ENCODE data around the gene DOCK4. TPM values are rescaled to one million over a fixed set of nuclear protein-coding genes. Genes with fewer than 3 reads are reported as not detected.
A peak's percentile ranks its signal among the peaks of the same experiment; 100 is the strongest.

The DOCK4 gene
- total and polyA plus RNA-seq, 9 donors = 8.2 to 14.0 (median 10.0) TPM

- H3K4me1 ChIP-seq (ENCODE audit: control insufficient read depth, insufficient read depth, low read length) = no peaks in the 10 kb centered on the region
- no CpG with 5 or more reads among the region's 1 CpG for WGBS (ENCODE audit: insufficient coverage)
- no peaks in the 10 kb centered on the region for H3K36me3 ChIP-seq (ENCODE audit: control insufficient read depth, insufficient read depth, low read length)
- DNase-seq = no peak
- H3K27me3 ChIP-seq (ENCODE audit: control insufficient read depth, insufficient read depth, low read length) = no peaks in the 10 kb centered on the region
- no peak overlapping the region for H3K27ac ChIP-seq (ENCODE audit: low read length)
- no peaks in the 10 kb centered on the region for H3K9me3 ChIP-seq (replicated peaks; ENCODE audit: control insufficient read depth, low read depth, low read length)
- no peak overlapping the region for H3K4me3 ChIP-seq (ENCODE audit: low read length)
Observed at GRCh38 chr7:112113913-112114575, 92.2 kb downstream of the DOCK4 start.

DNA sequence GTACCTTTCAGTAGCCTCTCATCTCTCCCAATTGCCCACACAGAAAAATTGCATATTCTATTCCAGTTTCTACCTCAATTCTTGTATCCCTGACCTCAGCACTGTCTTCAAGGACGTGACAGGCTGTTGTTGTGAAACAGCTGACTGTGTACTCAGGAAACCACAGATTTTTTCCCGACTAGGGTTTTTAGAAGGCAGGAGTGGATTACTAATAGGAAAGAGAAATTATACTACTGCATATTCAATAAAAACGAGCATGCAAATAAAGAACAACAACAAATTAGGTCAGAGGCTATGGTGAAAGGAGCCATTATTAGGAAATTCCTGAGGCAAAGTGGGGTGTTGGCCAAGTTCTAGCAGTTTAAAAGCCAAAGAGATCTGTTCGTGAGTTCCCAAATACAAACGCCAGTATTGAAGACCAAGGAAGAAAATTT, 93.4 kb downstream of the DOCK4 start:
- WGBS (ENCODE audit: insufficient coverage) = 67% methylated on average over 2 of the region's 5 CpGs
- no peaks in the 10 kb centered on the region for H3K4me1 ChIP-seq (ENCODE audit: control insufficient read depth, insufficient read depth, low read length)

GRCh38 chr7:112110651-112111050, 95.5 kb downstream of the DOCK4 start:
- no peak overlapping the region for H3K4me3 ChIP-seq (ENCODE audit: low read length)
- no peak for DNase-seq
- no peaks in the 10 kb centered on the region for H3K36me3 ChIP-seq (ENCODE audit: control insufficient read depth, insufficient read depth, low read length)
- H3K27me3 ChIP-seq (ENCODE audit: control insufficient read depth, insufficient read depth, low read length) = no peaks in the 10 kb centered on the region
- no peaks in the 10 kb centered on the region for H3K9me3 ChIP-seq (replicated peaks; ENCODE audit: control insufficient read depth, low read depth, low read length)
- no peaks in the 10 kb centered on the region for H3K4me1 ChIP-seq (ENCODE audit: control insufficient read depth, insufficient read depth, low read length)
- no peak overlapping the region for H3K27ac ChIP-seq (ENCODE audit: low read length)
- 100% methylated on average over 3 of the region's 7 CpGs for WGBS (ENCODE audit: insufficient coverage)

More for the DNA sequence above, 93.4 kb downstream of the DOCK4 start:
- Histone ChIP-seq H3K27ac (ENCODE audit: low read length) (no peak overlapping the region), H3K27me3 (ENCODE audit: control insufficient read depth, insufficient read depth, low read length) (no peaks in the 10 kb centered on the region), H3K36me3 (ENCODE audit: control insufficient read depth, insufficient read depth, low read length) (no peaks in the 10 kb centered on the region), H3K9me3 (replicated peaks; ENCODE audit: control insufficient read depth, low read depth, low read length) (no peaks in the 10 kb centered on the region), H3K4me3 (ENCODE audit: low read length) (no peak overlapping the region)
- peak; percentile 65 for DNase-seq

GRCh38 chr7:112110175-112110574, 96.0 kb downstream of the DOCK4 start:
- no peak for DNase-seq
- Histone ChIP-seq H3K27ac (ENCODE audit: low read length) (no peak overlapping the region), H3K36me3 (ENCODE audit: control insufficient read depth, insufficient read depth, low read length) (no peaks in the 10 kb centered on the region), H3K4me3 (ENCODE audit: low read length) (no peak overlapping the region), H3K27me3 (ENCODE audit: control insufficient read depth, insufficient read depth, low read length) (no peaks in the 10 kb centered on the region), H3K9me3 (replicated peaks; ENCODE audit: control insufficient read depth, low read depth, low read length) (no peaks in the 10 kb centered on the region), H3K4me1 (ENCODE audit: control insufficient read depth, insufficient read depth, low read length) (no peaks in the 10 kb centered on the region)
- WGBS (ENCODE audit: insufficient coverage) = 69% methylated on average over 1 of the region's 2 CpGs

- no CpG with 5 or more reads among the region's 2 CpGs for WGBS (ENCODE audit: insufficient coverage)
- H3K27me3 ChIP-seq (ENCODE audit: control insufficient read depth, insufficient read depth, low read length) = no peaks in the 10 kb centered on the region
- no peaks in the 10 kb centered on the region for H3K4me1 ChIP-seq (ENCODE audit: control insufficient read depth, insufficient read depth, low read length)
- H3K4me3 ChIP-seq (ENCODE audit: low read length) = no peak overlapping the region
- DNase-seq = no peak
- no peaks in the 10 kb centered on the region for H3K36me3 ChIP-seq (ENCODE audit: control insufficient read depth, insufficient read depth, low read length)
- no peaks in the 10 kb centered on the region for H3K9me3 ChIP-seq (replicated peaks; ENCODE audit: control insufficient read depth, low read depth, low read length)
- no peak overlapping the region for H3K27ac ChIP-seq (ENCODE audit: low read length)
Observed at GRCh38 chr7:112108981-112109380, 97.2 kb downstream of the DOCK4 start.

DNA sequence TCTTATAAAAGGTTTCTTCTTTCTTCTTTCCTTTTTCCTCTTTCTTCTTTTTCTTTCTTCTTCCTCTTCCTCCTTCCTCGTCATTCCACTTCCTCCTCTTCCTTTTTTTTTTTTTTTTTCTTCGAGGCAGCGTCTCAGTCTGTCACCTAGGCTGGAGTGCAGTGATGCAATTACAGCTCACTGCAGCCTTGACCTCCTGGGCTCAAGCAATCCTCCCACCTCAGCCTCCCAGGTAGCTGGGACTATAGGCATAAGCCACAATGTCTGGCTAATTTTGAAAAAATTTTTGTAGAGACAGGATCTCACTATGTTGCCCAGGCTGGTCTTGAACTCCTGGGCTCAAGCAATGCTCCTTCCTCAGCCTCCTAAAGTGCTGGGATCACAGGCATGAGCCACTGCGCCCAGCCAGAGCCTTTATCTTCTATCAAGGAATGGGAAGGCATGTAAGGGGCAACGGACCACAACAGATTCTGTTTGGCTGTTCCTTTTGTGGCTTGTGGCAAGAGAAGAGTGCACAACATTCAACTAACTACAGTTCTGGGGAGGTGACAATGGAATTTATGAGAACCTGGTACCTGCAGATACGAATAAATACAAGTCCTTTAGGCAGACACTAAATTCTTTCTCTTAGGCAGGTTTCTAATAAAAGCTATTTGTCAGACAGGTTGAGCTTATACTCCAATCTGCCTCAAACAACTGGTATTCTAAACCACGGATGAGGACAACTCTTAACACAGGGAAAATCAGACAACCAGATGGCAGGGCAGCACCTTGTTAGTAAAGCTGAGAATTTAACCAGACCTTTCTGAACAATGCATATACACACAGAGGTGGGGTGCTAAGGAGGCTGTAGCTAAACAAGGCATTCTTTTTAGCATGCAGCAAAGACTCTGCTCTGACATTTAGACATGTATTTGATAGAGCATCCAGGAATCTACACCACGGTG, 100.3 kb downstream of the DOCK4 start:
- Histone ChIP-seq H3K9me3 (replicated peaks; ENCODE audit: control insufficient read depth, low read depth, low read length) (no peaks in the 10 kb centered on the region), H3K27ac (ENCODE audit: low read length) (no peak overlapping the region), H3K4me1 (ENCODE audit: control insufficient read depth, insufficient read depth, low read length) (no peaks in the 10 kb centered on the region), H3K36me3 (ENCODE audit: control insufficient read depth, insufficient read depth, low read length) (no peaks in the 10 kb centered on the region), H3K4me3 (ENCODE audit: low read length) (no peak overlapping the region), H3K27me3 (ENCODE audit: control insufficient read depth, insufficient read depth, low read length) (no peaks in the 10 kb centered on the region)
- DNase-seq = no peak
- WGBS (ENCODE audit: insufficient coverage) = 74% methylated on average over 4 of the region's 8 CpGs

DNA sequence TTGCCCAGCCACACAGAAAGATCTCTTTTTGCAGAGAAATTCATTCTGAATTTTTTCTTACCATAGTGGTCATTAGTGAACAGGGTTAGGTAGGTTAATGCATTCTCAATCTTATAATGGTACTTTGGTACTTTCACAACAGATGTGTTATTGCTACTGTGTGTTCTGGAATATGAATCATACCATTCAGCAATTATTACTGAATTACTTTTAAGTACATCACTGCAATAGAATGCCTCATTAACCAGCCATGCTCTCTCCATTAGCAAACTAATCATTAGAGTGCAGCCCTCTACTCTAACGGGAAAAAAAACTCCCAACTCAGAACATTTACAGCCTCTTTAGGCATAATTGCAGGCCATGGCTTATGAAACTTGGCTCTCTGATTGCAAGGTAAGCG, 102.1 kb downstream of the DOCK4 start:
- Histone ChIP-seq H3K4me1 (ENCODE audit: control insufficient read depth, insufficient read depth, low read length) (no peaks in the 10 kb centered on the region), H3K4me3 (ENCODE audit: low read length) (no peak overlapping the region), H3K27ac (ENCODE audit: low read length) (no peak overlapping the region), H3K9me3 (replicated peaks; ENCODE audit: control insufficient read depth, low read depth, low read length) (no peaks in the 10 kb centered on the region), H3K36me3 (ENCODE audit: control insufficient read depth, insufficient read depth, low read length) (no peaks in the 10 kb centered on the region), H3K27me3 (ENCODE audit: control insufficient read depth, insufficient read depth, low read length) (no peaks in the 10 kb centered on the region)
- 60% methylated on average over 1 of the region's 2 CpGs for WGBS (ENCODE audit: insufficient coverage)
- DNase-seq = peak; percentile 51

GRCh38 chr7:112103246-112103645, 103.0 kb downstream of the DOCK4 start:
- Histone ChIP-seq H3K27me3 (ENCODE audit: control insufficient read depth, insufficient read depth, low read length) (no peaks in the 10 kb centered on the region), H3K4me3 (ENCODE audit: low read length) (no peak overlapping the region), H3K27ac (ENCODE audit: low read length) (no peak overlapping the region), H3K36me3 (ENCODE audit: control insufficient read depth, insufficient read depth, low read length) (no peaks in the 10 kb centered on the region), H3K4me1 (ENCODE audit: control insufficient read depth, insufficient read depth, low read length) (no peaks in the 10 kb centered on the region), H3K9me3 (replicated peaks; ENCODE audit: control insufficient read depth, low read depth, low read length) (no peaks in the 10 kb centered on the region)
- no CpG with 5 or more reads among the region's 2 CpGs for WGBS (ENCODE audit: insufficient coverage)
- DNase-seq = no peak

GRCh38 chr7:112101201-112101846, 104.9 kb downstream of the DOCK4 start:
- WGBS (ENCODE audit: insufficient coverage) = 54% methylated on average over 3 of the region's 8 CpGs
- Histone ChIP-seq H3K4me1 (ENCODE audit: control insufficient read depth, insufficient read depth, low read length) (no peaks in the 10 kb centered on the region), H3K4me3 (ENCODE audit: low read length) (no peak overlapping the region), H3K27me3 (ENCODE audit: control insufficient read depth, insufficient read depth, low read length) (no peaks in the 10 kb centered on the region), H3K9me3 (replicated peaks; ENCODE audit: control insufficient read depth, low read depth, low read length) (no peaks in the 10 kb centered on the region), H3K36me3 (ENCODE audit: control insufficient read depth, insufficient read depth, low read length) (no peaks in the 10 kb centered on the region), H3K27ac (ENCODE audit: low read length) (no peak overlapping the region)
- peak; percentile 50 for DNase-seq

- H3K27ac ChIP-seq (ENCODE audit: low read length) = no peak overlapping the region
- no peaks in the 10 kb centered on the region for H3K9me3 ChIP-seq (replicated peaks; ENCODE audit: control insufficient read depth, low read depth, low read length)
- H3K27me3 ChIP-seq (ENCODE audit: control insufficient read depth, insufficient read depth, low read length) = no peaks in the 10 kb centered on the region
- no CpG with 5 or more reads among the region's 1 CpG for WGBS (ENCODE audit: insufficient coverage)
- DNase-seq = no peak
- no peaks in the 10 kb centered on the region for H3K4me1 ChIP-seq (ENCODE audit: control insufficient read depth, insufficient read depth, low read length)
- no peaks in the 10 kb centered on the region for H3K36me3 ChIP-seq (ENCODE audit: control insufficient read depth, insufficient read depth, low read length)
- no peak overlapping the region for H3K4me3 ChIP-seq (ENCODE audit: low read length)
Observed at GRCh38 chr7:112097524-112097923, 108.7 kb downstream of the DOCK4 start.
